Retinal pigment epithelial cell (primary cell): ENCODE measurements around the gene RAB3IL1.

ENCODE experiments used
- DNase-seq: peaks from one replicate; pipeline ENCODE4 v3.0.0-alpha.2; 2010; ENCODE audit warnings: low read depth
- H3K4me3 ChIP-seq: 2 replicates; pipeline ENCODE4 v1.5.1; 2011; ENCODE audit warnings: mild to moderate bottlenecking, low read length, control low read depth, moderate library complexity
- TF ChIP-seq, protein P1 (sequence below): conservative IDR thresholded peaks from 2 replicates; pipeline ENCODE4 v1.5.1; 2011; ENCODE audit warnings: low read depth, low read length, control low read depth, inconsistent platforms

The RAB3IL1 gene

GRCh38 chr11:61945191-61945590 lies 27.8 kb upstream of the RAB3IL1 start:
- TF ChIP-seq, protein P1, sequence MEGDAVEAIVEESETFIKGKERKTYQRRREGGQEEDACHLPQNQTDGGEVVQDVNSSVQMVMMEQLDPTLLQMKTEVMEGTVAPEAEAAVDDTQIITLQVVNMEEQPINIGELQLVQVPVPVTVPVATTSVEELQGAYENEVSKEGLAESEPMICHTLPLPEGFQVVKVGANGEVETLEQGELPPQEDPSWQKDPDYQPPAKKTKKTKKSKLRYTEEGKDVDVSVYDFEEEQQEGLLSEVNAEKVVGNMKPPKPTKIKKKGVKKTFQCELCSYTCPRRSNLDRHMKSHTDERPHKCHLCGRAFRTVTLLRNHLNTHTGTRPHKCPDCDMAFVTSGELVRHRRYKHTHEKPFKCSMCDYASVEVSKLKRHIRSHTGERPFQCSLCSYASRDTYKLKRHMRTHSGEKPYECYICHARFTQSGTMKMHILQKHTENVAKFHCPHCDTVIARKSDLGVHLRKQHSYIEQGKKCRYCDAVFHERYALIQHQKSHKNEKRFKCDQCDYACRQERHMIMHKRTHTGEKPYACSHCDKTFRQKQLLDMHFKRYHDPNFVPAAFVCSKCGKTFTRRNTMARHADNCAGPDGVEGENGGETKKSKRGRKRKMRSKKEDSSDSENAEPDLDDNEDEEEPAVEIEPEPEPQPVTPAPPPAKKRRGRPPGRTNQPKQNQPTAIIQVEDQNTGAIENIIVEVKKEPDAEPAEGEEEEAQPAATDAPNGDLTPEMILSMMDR, result no peak
- no peak for DNase-seq

GRCh38 chr11:61940466-61940865 lies 23.1 kb upstream of the RAB3IL1 start:
- TF ChIP-seq, protein P1, result no peak
- no peak overlapping the region for H3K4me3 ChIP-seq
- no peak for DNase-seq

More at GRCh38 chr11:61945191-61945590, 27.8 kb upstream of the RAB3IL1 start:
- H3K4me3 ChIP-seq, result no peak overlapping the region

GRCh38 chr11:61935861-61936260 lies 18.5 kb upstream of the RAB3IL1 start:
- TF ChIP-seq, protein P1, result no peak
- no peak for DNase-seq
- H3K4me3 ChIP-seq, result no peak overlapping the region

DNA sequence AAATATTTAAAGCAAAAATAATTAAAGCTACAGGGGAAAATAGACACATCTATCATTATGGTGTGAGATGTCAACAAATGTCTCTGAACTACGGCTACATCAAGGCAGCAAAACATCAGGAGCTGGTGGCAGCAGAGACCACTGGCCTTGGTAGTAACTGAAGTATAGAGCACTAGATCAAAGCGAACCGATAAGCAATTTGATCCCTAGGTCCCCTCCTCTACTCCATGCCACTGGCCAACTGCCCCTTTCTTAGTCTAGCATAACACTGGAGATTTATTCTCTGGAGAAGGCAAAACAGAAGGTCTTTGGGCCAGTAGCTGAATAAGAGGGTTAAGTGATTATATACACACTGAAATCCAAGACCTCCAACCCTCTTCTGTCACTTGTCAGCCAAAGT lies 13.6 kb upstream of the RAB3IL1 start:
- H3K4me3 ChIP-seq, result no peak overlapping the region
- TF ChIP-seq, protein P1, result no peak
- no peak for DNase-seq

- TF ChIP-seq, protein P1, result no peak
- DNase-seq, result no peak
- no peak overlapping the region for H3K4me3 ChIP-seq
Measured at GRCh38 chr11:61928606-61929005, 11.2 kb upstream of the RAB3IL1 start.

- DNase-seq, result no peak
- H3K4me3 ChIP-seq, result no peak overlapping the region
- TF ChIP-seq, protein P1, result no peak
Measured at GRCh38 chr11:61927501-61927900, 10.1 kb upstream of the RAB3IL1 start.

- H3K4me3 ChIP-seq, result no peak overlapping the region
- no peak for DNase-seq
- TF ChIP-seq, protein P1, result no peak
Measured at GRCh38 chr11:61926235-61926634, 8.9 kb upstream of the RAB3IL1 start.
